SJCRH30 (cell line): ENCODE results near the gene EPHA2. TPM values are rescaled to one million over a fixed set of nuclear protein-coding genes. Genes with fewer than 3 reads are reported as not detected.

Experiments used
- DNase-seq, 2 experiments: peaks; one replicate each; pipeline ENCODE4 v3.0.0-alpha.2; 2015 to 2020
- H3K27ac ChIP-seq: fragments of 250-450 bp; sonication (Bioruptor Pico); 2 replicates; pipeline ENCODE4 v1.5.1; 2020; ENCODE audit warnings: mild to moderate bottlenecking, moderate library complexity
- H3K27me3 ChIP-seq: fragments of 250-450 bp; sonication (Bioruptor Pico); 2 replicates; pipeline ENCODE4 v1.5.1; 2020; ENCODE audit warnings: mild to moderate bottlenecking, moderate library complexity
- H3K36me3 ChIP-seq: fragments of 250-450 bp; sonication (Bioruptor Pico); 2 replicates; pipeline ENCODE4 v1.5.1; 2020; ENCODE audit warnings: mild to moderate bottlenecking, moderate library complexity
- H3K4me1 ChIP-seq: fragments of 250-450 bp; sonication (Bioruptor Pico); 2 replicates; pipeline ENCODE4 v1.5.1; 2020; ENCODE audit warnings: mild to moderate bottlenecking, moderate library complexity
- H3K4me3 ChIP-seq: fragments of 250-450 bp; sonication (Bioruptor Pico); 2 replicates; pipeline ENCODE4 v1.5.1; 2020; ENCODE audit warnings: mild to moderate bottlenecking, moderate library complexity
- H3K9me3 ChIP-seq: fragments of 250-450 bp; sonication (Bioruptor Pico); replicated peaks from 2 replicates; pipeline ENCODE4 v1.5.1; 2020; ENCODE audit warnings: mild to moderate bottlenecking, moderate library complexity
- total RNA-seq: library from RNA; depleted of rRNA; stranded (reverse); fragments of >200 nt; shearing (Covaris generic); gene quantifications from 2 replicates; pipeline ENCODE4 v1.2.3, GENCODE V29; 2014

The EPHA2 gene
- total RNA-seq, 1 experiment from 2014 or later: 55.0 TPM

DNA sequence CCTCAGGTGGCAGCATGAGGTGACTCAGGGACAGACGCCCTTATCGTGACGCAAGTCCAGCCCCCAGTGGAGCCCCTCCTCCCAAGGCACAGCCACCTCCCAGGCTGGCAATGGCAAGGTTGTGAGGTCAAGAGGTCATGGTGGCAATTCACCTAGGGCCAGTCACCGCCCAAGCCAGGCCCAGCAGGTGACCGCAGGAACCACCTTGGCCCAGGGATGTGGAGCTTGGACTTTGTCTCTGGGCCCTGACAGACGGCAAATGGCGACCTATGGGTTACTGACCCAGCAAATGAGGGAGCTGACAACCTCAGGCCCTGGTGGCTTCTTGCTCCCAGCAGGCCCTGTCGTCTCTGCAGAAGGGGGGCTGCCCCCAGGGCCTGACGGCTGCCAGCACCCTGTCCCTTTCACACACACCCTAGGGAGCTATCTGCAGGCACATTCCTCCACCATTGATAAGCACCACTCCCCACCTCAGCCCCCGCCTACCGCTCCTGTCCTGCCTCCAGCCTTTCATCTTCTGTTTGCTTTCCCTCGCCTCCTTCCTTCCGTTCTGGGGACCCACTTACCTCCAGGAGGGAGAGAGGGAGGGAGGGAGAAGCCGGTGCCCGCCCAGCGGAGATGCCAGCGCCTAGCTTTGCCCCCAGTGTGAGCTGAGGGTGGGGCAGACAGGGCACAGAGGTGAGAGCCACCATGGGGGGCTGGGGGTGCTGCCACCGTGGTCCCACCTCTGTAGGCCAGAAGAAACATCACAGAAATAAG, 12.1 kb downstream of the EPHA2 start:
- Histone ChIP-seq H3K9me3 (no peaks in the 10 kb centered on the region), H3K4me3 (no peak overlapping the region), H3K4me1 (peaks cover 81% of the 10 kb centered on the region), H3K27ac (no peak overlapping the region; the same call in 1 of the 2 replicates), H3K36me3 (peaks cover 48% of the 10 kb centered on the region), H3K27me3 (no peaks in the 10 kb centered on the region)
- DNase-seq: no peak

DNA sequence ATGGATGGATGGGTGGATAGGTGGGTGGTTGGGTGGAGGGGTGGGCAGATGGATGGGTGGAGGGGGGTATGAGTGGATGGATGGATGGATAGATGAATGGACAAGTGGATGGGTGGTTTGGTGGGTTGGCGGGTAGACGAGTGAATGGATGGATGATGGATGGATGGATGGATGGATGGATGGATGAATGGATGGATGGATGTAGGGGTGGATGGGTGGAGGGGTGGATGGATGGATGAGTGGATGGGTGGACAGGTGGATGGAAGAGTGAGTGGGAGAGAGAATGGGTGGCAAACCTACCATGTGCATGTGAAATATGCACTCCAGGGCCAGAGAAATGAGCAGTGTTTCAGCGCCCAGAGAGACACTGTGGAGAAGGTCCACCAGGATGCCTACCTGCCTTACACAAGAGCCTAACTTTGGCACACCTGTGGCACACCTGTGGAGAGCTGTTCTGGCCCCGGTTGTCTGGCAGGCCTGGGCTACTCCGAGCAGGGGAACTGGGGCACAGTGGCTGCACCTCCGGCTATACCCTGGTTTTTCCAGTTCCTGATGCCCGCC, 12.8 kb downstream of the EPHA2 start:
- H3K36me3 ChIP-seq: peaks cover 48% of the 10 kb centered on the region

DNA sequence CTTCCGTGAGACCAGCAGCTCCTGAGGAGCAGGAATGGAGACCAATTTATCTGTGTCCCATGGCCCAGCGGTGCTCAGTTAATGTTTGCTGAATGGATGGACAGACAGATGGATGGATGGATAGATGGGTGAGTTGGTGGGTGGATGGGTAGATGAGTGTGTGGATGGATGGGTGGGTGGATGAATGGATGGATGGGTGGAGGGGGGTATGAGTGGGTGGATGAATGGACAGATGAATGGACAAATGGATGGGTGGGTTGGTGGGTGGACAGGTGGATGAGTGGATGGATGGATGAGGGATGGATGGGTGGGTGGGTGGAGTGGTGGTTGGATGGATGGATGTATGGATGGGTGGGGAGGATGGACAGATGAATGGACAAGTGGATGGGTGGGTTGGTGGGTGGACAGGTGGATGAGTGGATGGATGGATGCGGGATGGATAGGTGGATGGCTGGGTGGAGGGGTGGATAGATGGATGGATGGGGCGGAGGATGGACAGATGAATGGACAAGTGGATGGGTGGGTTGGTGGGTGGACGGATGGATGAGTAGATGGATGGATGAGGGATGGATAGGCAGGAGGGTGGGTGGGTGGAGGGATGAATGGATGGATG, 13.4 kb downstream of the EPHA2 start:
- no peak for DNase-seq
- H3K9me3 ChIP-seq: no peaks in the 10 kb centered on the region
- H3K36me3 ChIP-seq: peaks cover 48% of the 10 kb centered on the region
- no peak overlapping the region for H3K4me3 ChIP-seq
- H3K27ac ChIP-seq: no peak overlapping the region; the same call in 1 of the 2 replicates
- H3K27me3 ChIP-seq: no peaks in the 10 kb centered on the region
- H3K4me1 ChIP-seq: peaks cover 78% of the 10 kb centered on the region

More for the DNA sequence above, 12.8 kb downstream of the EPHA2 start:
- Histone ChIP-seq H3K4me1 (peaks cover 83% of the 10 kb centered on the region), H3K4me3 (no peak overlapping the region), H3K9me3 (no peaks in the 10 kb centered on the region), H3K27me3 (no peaks in the 10 kb centered on the region), H3K27ac (no peak overlapping the region)
- DNase-seq: no peak

DNA sequence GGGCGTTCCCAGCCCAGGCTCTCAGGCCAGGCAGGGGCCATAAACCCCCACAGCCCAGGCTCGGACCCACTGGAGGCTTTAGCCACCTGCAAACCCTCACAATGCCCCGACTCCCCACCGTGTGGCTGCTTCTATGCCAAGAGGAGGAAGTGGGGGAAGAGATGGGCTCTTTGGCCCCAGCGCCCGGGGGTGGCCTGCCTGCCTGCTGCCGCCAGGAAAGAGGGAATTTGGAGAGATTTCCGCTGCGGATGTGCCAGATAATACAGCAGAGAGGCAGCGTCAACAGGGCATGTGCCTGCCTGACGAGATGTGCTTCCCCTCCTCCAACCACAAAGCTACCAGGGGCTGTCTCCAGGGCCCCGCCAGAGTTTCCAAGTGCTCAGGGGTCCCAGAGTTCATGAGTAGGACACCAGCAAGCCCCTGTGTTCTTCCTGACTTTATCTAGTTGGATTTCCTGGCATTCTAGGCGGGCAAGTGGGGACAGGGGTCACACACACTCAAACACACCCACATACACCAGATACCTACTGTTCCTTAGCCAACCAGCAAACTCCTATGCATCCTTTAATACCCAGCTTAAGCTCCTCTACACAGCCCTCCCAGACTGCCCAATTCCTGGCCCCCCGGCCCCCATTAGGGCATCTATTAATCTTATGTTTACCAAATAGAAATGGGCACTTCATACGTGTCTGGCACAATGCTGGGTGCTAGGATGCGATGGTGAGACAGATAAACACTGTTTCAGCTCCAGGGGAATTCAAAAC, 14.1 kb downstream of the EPHA2 start:
- peaks cover 48% of the 10 kb centered on the region for H3K36me3 ChIP-seq
- H3K4me1 ChIP-seq: peaks cover 71% of the 10 kb centered on the region
- no peak overlapping the region for H3K4me3 ChIP-seq
- H3K9me3 ChIP-seq: no peaks in the 10 kb centered on the region
- no peaks in the 10 kb centered on the region for H3K27me3 ChIP-seq
- peak overlapping the region; percentile 82 for H3K27ac ChIP-seq
- peak; percentile 75 to 80 for DNase-seq

DNA sequence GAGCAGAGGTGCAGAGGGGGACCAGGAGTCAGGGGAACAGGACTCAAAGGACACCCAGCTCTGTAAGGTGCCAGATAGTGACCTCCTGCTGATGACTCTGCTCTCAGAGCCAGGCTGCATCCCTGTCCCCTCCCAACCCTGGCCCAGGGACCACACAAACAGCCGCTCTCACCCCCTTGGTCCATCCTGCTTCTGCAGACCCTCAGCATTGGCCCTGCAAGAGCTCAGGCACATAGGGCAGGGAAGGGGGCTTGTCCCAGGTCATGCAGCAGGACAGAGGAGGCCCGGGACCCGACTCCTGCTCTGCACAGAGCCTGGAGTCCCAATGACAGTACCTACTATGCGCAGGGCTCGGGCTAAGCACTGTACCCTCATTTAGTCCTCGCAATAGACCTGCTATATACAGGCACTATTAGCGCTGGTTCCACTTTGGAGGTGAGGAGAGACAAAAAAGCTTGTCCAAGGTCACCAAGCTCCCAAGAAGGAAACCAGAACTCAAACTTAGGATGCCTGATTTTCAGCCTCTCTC, 15.7 kb downstream of the EPHA2 start:
- Histone ChIP-seq H3K36me3 (peaks cover 64% of the 10 kb centered on the region), H3K4me3 (no peak overlapping the region), H3K27ac (peak overlapping the region; percentile 82)

DNA sequence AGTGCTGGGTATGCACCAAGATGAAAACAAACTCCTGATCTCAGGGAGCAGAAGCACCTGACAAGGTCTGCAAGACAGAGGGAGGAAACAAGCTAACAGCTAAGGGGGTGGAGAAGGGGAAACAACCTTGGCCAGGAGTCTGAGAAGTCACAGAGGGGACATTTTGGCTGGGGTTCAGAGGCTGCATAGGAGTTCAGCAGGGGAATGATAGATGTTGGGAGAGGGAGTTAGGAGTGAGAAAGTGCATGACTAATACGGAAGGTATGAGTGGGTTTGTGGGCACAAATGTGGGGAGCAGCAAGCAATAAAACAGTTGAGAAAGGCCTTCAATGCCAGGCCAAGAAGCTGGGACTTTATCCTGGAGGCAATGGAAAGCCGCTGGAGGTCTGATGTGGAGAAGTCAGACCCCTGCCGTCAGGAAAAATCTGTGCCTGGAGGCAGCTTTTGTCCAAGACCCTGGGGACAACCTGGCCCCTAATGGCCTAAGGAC, 16.4 kb downstream of the EPHA2 start:
- no peaks in the 10 kb centered on the region for H3K27me3 ChIP-seq
- H3K4me1 ChIP-seq: peaks cover 49% of the 10 kb centered on the region
- H3K9me3 ChIP-seq: no peaks in the 10 kb centered on the region
- peaks cover 68% of the 10 kb centered on the region for H3K36me3 ChIP-seq
- DNase-seq: peak; percentile 50 to 58
- H3K27ac ChIP-seq: peak overlapping the region; percentile 82
- H3K4me3 ChIP-seq: no peak overlapping the region

More for the DNA sequence above, 15.7 kb downstream of the EPHA2 start:
- DNase-seq: no peak
- no peaks in the 10 kb centered on the region for H3K9me3 ChIP-seq
- H3K4me1 ChIP-seq: peaks cover 55% of the 10 kb centered on the region
- no peaks in the 10 kb centered on the region for H3K27me3 ChIP-seq

DNA sequence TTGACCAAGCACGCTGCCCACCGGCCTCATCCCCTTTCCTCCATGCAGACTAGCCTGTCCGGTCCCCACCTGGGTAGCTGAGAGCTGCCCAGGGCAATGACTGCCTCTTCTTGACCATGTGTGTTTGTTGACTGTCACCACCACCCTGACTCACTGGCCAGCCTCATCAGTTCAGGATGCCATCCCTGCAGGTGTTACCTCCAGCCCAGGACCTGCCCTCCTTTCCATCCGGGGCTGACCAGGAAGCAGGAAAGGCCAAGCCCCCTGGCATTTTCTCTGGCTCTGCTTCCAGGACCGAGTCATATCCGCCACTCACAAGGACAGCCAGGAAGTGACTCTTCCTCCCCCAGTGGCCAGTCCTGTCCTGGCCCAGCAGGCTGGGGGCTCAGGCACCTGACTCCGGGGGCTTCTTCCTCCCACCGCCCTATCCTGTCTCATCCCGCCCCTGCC, 17.1 kb downstream of the EPHA2 start:
- DNase-seq: no peak

DNA sequence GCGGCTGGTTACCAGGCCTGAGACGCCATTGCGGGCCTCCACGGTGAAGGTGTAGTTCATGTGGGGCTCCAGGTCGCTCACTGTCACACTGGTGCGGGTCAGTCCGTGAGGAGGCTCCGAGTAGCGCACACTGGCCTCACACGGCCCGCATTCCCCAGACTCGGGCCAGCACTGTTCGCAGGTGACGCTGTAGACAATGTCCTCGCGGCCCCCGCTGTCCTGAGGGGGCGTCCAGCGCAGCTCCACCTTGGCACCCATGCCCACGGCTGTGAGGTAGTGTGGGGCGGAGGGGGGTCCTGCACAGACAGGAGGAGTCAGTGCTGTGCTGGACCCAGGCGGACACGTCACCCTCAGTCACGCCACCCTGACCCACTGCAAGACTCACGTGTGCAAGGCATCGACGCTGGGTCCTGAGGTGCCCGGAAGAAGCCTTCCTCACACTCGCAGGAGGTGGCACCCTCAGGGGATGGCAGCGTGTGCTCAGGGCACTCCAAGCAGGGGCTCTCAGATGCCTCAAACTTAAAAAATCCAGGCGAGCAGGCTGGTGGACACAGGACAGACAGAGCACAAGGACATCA, 17.9 kb downstream of the EPHA2 start:
- DNase-seq: no peak
- peaks cover 38% of the 10 kb centered on the region for H3K4me1 ChIP-seq
- H3K27ac ChIP-seq: no peak overlapping the region
- H3K27me3 ChIP-seq: no peaks in the 10 kb centered on the region
- no peaks in the 10 kb centered on the region for H3K9me3 ChIP-seq
- peaks cover 70% of the 10 kb centered on the region for H3K36me3 ChIP-seq
- no peak overlapping the region for H3K4me3 ChIP-seq

More for the DNA sequence above, 17.1 kb downstream of the EPHA2 start:
- Histone ChIP-seq H3K4me1 (peaks cover 41% of the 10 kb centered on the region), H3K9me3 (no peaks in the 10 kb centered on the region), H3K4me3 (no peak overlapping the region), H3K27ac (peak overlapping the region; percentile 82), H3K27me3 (no peaks in the 10 kb centered on the region), H3K36me3 (peaks cover 69% of the 10 kb centered on the region)

DNA sequence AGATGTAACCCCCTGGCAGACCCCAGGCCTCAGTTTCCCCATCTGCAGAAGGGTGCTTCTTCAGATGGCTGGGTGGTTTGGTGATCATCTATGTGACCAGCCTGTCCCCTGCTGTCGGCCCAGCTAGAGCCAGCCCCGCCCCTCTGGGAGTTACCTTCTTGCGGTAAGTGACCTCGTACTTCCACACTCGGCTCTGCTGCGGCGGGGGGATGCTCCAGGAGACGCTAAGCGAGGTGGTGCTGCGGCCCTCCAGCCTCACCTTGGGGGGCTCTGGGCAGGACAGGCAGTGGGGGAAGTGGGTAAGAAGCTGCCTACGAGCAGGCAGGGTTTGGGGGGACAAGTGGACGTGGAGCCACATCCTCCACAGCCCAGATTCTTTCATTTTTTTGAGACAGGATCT, 20.4 kb downstream of the EPHA2 start:
- Histone ChIP-seq H3K27ac (no peak overlapping the region), H3K36me3 (peaks cover 91% of the 10 kb centered on the region), H3K4me3 (no peak overlapping the region), H3K9me3 (no peaks in the 10 kb centered on the region), H3K27me3 (no peaks in the 10 kb centered on the region), H3K4me1 (peaks cover 19% of the 10 kb centered on the region)
- DNase-seq: no peak

DNA sequence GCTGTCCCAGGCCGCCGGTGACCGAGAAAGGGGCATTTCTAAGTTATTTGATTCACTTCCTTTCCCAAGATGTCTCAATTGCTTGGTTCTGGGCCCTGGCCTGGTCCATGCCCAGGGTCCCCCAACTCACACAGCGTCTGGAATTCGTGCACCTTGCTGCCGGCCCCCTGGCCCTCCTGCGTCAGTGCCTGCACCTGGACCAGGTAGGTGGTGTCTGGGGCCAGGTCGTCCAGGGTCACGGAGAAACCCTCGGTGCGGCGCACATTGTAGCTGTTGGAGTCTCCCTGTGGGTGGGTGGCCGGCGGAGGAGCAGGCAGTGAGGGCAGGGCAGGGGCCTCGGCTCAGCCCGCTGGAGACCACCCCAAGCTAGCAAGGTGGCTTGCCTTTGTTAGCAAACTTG, 21.0 kb downstream of the EPHA2 start:
- DNase-seq: no peak
- H3K27me3 ChIP-seq: no peaks in the 10 kb centered on the region
- peaks cover 13% of the 10 kb centered on the region for H3K4me1 ChIP-seq
- no peak overlapping the region for H3K27ac ChIP-seq
- peaks cover 94% of the 10 kb centered on the region for H3K36me3 ChIP-seq
- no peaks in the 10 kb centered on the region for H3K9me3 ChIP-seq
- no peak overlapping the region for H3K4me3 ChIP-seq

DNA sequence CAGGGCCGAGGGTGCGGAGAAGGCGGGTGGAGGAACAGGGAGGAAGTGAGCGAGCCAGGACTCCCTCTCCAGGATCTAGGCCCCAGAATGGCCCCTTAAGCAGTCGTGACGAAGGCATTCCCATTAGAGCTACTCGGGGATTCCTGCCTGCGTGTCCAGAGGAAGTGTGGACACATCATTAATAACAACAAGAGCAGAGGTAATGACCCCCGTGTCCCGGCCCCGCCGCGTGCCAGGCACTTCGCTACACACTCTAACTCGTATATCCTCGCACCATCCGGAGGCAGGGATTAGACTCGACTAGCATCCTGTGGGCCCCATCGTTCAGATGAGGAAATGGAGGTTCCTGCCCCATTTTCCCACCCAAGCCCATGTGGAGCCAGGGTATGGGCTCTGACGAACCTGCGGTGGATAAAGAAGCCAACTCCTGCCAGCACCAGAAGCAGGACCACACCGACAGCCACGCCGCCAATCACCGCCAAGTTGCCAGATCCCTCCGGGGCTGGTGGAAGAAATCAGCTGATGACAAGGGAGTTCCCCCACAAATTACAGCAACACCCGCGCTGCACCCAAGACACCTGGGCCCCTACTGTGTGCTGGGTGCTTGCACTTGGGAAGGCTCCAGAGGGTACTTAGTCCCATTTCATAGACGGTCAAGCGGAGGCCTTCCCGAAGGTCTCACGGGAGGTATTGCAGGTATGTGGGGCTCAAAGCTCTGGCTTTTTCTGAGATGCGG, 21.6 kb downstream of the EPHA2 start:
- Histone ChIP-seq H3K4me1 (peaks cover 7% of the 10 kb centered on the region), H3K4me3 (no peak overlapping the region), H3K9me3 (no peaks in the 10 kb centered on the region), H3K36me3 (peaks cover 95% of the 10 kb centered on the region), H3K27ac (no peak overlapping the region), H3K27me3 (no peaks in the 10 kb centered on the region)
- no peak for DNase-seq

DNA sequence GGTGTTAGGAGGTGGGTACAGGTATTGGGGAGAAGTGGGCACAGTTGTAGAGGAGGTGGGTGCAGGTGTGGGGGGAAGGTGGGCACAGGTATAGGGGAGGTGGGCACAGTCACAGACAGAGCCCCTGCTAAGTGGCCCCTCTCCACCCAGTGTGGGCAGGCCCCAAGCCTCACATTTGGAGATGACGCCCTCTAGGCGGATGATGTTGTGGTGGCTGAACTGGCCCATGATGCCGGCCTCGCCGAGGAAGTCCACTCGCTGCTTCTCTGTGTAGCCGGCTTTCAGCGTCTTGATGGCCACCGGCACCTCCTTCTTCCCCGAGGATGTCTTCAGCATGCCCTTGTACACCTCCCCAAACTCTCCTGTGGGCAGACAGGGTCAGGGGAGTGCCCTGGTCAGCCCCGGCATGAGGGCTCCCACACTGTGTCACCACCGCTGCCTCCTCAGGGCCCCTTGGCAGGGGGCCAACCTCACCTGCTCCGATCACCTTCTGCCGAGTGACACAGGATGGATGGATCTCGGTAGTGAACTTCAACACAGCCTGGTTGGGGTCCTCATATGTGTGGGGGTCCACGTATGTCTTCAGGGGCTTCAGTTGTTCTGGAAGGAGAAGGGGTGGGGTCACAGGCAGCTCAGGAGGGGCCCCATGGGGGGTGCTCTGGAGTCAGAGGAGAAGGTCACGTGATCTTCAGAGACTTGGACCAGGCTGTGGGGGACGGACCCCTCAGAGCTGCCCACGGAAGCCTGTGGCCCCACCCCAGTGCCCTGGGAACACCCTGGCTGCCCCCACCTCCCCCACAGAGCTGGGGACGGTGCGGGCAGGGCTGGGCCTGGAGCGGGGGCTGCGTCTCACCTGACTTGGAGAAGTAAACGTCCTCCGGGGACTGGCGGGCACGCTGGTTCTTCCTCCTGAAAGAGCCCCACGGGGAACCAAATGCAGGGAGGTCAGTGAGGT, 22.6 kb downstream of the EPHA2 start:
- no peaks in the 10 kb centered on the region for H3K27me3 ChIP-seq
- no peak overlapping the region for H3K27ac ChIP-seq
- H3K4me1 ChIP-seq: no peaks in the 10 kb centered on the region
- no peaks in the 10 kb centered on the region for H3K9me3 ChIP-seq
- no peak for DNase-seq
- peaks cover 94% of the 10 kb centered on the region for H3K36me3 ChIP-seq
- no peak overlapping the region for H3K4me3 ChIP-seq

DNA sequence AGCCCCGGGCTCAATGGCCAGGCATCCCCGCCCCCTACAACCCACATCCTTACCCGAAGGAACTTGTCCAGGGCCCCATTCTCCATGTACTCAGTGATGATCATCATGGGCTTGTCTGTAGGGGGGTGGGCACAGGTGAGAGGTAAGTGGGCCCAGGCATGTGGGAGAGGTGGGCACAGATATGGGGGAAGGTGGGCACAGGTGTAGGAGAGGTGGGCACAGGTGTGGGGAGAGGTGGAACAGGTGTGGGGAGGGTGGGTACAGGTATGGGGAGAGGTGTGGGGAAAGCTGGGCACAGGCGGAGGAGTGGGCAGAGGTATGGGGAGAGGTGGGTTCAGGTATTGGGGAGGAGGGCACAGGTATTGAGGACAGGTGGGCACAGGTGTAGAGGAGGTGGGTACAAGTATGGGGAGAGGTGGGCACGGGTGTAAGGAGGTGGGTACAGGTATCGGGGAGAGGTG, 23.5 kb downstream of the EPHA2 start:
- Histone ChIP-seq H3K4me3 (no peak overlapping the region), H3K27ac (no peak overlapping the region), H3K27me3 (no peaks in the 10 kb centered on the region), H3K9me3 (no peaks in the 10 kb centered on the region), H3K4me1 (no peaks in the 10 kb centered on the region), H3K36me3 (peaks cover 93% of the 10 kb centered on the region)
- DNase-seq: no peak
